ENCODE data around the gene FGF13. TPM values are rescaled to one million over a fixed set of nuclear protein-coding genes. Genes with fewer than 3 reads are reported as not detected.

Gene FGF13
- total and polyA plus RNA-seq, 2 of the 13 experiments (the other 11 are each of a cell fraction or from before 2014, with no cell fraction given), result 0.09 to 0.33 TPM

MicroRNA genes within 50 kb of the gene (microRNA counts, 767-probe panel; counts per million panel counts)
- not detected for microRNA hsa-miR-504

Small RNAs within 50 kb of the gene (microRNA-seq; reads per million reads assigned to microRNA genes)
- 0.51 reads per million for gene MIR504

Small RNAs within 50 kb of the gene (small RNA-seq; reads per million reads assigned to genes)
- 0 reads per million in 3 experiments for gene AL031386.1 (ENCODE audit: insufficient read depth in 2 of 3, insufficient read length in 3 of 3, low read depth in 2 of 3, low replicate concordance in 1 of 3)
- gene MIR504 (ENCODE audit: insufficient read depth in 2 of 3, insufficient read length in 3 of 3, low read depth in 2 of 3, low replicate concordance in 1 of 3), result 0 reads per million in 3 experiments

Data from HepG2 (cell line).